Uterine smooth muscle cell (primary cell): ENCODE data around the gene HSPB9. TPM values are rescaled to one million over a fixed set of nuclear protein-coding genes. Genes with fewer than 3 reads are reported as not detected.

ENCODE experiments used
- total RNA-seq: library from RNA; depleted of rRNA; stranded (reverse); fragments of >200 nt; gene quantifications from 2 replicates; pipeline ENCODE4 v1.2.3, GENCODE V29; 2014

HSPB9 gene, protein sequence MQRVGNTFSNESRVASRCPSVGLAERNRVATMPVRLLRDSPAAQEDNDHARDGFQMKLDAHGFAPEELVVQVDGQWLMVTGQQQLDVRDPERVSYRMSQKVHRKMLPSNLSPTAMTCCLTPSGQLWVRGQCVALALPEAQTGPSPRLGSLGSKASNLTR
- not detected in 2 replicates for total RNA-seq

DNA sequence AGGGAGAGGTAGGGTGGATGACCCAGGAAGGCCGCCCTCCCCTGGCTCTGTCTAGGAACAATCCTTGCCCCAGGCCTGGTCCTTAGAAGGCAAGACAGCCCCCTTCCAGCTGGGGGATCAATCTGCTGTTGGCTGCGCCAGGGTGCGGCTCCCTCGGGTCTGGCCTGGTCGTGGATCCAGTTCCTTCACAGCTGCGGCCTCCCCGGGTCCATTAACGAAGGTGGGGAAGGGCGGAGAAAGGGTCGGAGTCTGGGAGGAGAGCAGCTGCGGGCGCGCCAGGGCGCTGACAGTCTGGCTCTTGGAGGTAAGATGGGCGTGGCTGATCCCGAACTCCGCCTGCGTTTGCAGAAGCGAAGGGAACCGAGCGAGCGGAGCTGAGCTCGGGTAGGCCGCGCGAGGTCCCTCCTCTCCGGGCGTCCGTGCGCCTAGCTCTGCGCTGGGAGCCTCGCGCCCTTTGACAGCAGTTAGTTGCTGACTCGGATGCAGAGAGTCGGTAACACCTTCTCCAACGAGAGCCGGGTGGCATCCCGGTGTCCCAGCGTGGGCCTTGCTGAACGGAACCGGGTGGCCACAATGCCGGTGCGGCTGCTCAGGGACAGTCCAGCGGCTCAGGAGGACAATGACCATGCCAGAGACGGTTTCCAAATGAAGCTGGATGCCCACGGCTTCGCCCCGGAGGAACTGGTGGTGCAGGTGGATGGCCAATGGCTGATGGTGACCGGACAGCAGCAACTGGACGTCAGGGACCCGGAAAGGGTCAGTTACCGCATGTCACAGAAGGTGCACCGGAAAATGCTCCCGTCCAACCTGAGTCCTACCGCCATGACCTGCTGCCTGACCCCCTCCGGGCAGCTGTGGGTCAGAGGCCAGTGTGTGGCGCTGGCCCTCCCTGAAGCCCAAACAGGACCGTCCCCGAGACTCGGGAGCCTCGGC, at the start of gene HSPB9:
TSS of gene HSPB9 (plus strand) at position 434 of the 933 bp plus-strand sequence. CDS start at position 481, 47 bp downstream.

DNA sequence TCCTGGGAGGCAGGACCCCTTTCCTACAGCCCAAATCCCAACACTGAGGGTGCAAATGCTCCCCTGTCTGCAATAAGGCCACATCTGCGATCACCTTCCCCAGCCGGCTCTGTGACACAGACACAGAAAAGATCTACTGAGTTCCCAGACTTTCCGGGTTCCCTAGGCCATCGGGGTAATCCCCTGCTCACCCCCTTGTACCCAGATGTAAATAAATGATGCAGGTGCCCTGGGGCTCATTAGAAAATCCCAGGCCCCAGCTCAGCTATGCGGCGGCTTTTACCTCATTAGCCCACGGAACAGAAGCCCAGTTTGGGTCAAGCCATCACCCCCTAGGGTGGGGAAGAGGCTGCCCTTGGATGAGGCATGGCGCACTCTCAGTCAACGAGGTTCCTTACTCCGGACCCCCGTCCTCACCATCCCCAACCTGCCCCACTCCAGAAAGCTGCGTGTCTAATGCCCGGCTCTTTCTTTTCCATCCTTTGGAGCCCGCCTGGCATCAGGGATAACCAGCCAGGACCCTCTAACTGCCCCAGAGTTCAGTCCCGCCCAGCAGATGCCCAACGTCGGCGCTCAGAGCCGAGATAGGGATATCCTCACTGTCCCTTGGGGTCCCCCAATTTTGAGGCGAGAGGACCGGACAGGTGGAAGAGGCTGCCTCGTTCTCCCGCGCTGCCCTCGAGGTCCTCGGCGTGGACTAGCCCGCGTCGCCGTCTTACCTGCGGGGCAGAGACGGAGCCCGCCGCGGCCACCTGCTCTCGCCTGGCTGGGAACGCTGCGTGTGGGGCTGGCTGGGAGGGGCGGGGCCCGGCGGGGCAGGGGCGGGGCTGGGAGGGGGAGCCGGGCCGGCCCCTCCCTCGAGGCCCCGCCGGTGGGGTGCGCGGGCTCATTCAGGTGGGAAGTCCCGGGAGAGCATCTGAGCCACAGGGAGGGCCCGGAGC, 24.6 kb upstream of the HSPB9 start, which contains the start of gene ZNF385C:
TSS of gene ZNF385C (minus strand) at position 783 of the 941 bp plus-strand sequence. CDS start 35,417 bp downstream, outside the sequence.

DNA sequence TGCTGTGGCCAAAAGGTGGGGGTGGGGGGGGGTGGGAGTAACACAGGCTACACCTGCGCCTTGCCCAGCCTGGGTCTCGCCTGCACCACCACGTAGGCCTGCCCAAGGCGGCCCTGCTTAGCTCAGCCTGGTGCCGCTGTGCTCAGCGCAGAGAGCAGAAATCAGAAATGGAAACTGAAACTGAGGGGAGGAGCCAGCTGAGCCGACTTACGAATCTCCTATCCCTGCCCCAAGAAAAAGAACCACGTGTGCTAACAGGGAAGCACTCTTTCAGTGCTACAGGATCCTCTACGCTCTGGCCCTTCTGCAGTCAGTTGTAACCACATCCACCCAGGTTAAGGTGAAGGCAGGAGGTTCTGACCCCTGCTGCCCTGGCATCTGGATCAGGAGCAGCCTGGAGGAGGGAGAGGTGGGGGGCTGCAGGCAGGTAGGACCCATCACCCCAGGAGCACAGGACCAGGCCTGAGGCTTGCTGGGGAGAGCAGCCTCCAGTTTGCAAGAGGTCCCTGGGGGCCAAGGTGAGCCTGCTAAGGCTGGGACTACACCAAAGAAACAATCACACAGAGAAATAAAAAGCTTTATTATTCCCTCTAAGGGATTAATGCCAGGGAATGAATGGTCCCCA, 9.9 kb upstream of the HSPB9 start, which contains the start of gene DHX58:
TSS of gene DHX58 (minus strand) at position 163 of the 625 bp plus-strand sequence. CDS start 822 bp downstream, outside the sequence.

DNA sequence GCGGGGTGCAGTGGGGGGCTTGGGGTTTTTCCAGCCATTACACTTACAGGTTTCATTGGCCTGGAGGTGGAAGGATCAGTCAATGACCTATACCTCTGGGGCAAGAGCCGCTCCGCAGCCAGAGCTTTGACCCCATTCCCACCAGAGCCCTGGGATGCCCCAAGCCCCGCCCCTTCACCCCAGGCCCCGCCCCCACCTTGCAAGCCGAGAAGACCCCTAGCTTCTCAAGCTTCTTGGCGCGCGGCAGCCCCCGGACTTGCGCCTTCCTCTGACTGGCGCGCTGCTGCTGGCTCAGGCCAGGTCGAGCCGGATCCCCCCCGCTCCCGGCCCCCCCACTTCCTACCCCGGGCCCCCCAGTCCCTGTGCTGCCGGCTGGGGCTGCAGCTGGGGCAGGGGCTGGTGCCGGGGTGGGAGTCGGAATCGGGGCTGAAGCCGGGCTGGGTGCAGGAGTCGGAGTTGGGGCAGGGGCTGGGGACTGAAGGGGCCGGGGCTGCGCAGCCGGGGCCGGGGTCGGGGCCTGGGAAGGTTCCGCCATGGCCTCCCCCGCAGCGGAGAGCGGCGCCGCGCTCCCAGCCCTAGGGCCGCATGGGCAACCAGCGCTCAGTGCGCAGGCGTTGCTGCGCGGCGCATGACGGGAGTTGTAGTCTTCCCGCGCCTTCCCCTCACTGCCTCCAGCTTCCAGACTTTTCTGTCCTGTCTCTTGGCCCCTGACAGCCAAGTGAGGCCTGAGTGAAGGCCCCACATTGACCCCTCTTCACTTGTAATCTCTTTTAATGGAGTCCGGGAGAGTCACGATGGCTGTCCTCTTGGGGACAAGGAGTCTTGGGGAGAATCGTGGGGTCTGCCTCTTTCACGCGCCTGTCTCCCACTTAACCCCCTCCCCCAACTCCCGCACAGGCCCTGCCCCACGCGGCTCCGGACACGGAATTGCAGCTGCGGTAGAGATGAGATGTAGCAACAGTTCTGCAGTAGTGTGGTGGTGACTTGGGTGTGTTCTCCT, 1.5 kb upstream of the HSPB9 start, which contains the start of gene KAT2A:
TSS of gene KAT2A (minus strand) at position 598 of the 1,000 bp plus-strand sequence. CDS start at position 535, 63 bp downstream.

Other genes with a start within 250 kb of the HSPB9 start
- 334 and 491 TPM in 2 replicates for gene ACLY, start 203.9 kb upstream of the HSPB9 start, total RNA-seq
- gene ODAD4, start 192.2 kb upstream of the HSPB9 start, total RNA-seq: 0.50 and 1.3 TPM in 2 replicates
- 40.6 and 42.2 TPM in 2 replicates for gene CNP, start 156.0 kb upstream of the HSPB9 start, total RNA-seq
- gene DNAJC7, start 105.4 kb upstream of the HSPB9 start, total RNA-seq: 64.4 and 91.4 TPM in 2 replicates
- 17.3 and 19.7 TPM in 2 replicates for gene NKIRAS2, start 102.7 kb upstream of the HSPB9 start, total RNA-seq
- gene C17orf113, start 72.2 kb upstream of the HSPB9 start, total RNA-seq: 0.22 and 0.37 TPM in 2 replicates
- not detected in 2 replicates for gene ZNF385C, start 24.3 kb upstream of the HSPB9 start, total RNA-seq
- gene DHX58, start 10.1 kb upstream of the HSPB9 start, total RNA-seq: 10.3 and 17.4 TPM in 2 replicates
- 8.7 and 10.7 TPM in 2 replicates for gene KAT2A, start 1.4 kb upstream of the HSPB9 start, total RNA-seq
- 46.0 and 62.3 TPM in 2 replicates for gene RAB5C, start 32.2 kb downstream of the HSPB9 start, total RNA-seq
- gene KCNH4, start 58.3 kb downstream of the HSPB9 start, total RNA-seq: not detected in 2 replicates
- not detected in 2 replicates for gene HCRT, start 62.6 kb downstream of the HSPB9 start, total RNA-seq
- 13.3 and 16.5 TPM in 2 replicates for gene GHDC, start 71.7 kb downstream of the HSPB9 start, total RNA-seq
- gene STAT5B, start 153.6 kb downstream of the HSPB9 start, total RNA-seq: 27.8 and 31.9 TPM in 2 replicates
- 8.1 and 14.7 TPM in 2 replicates for gene STAT5A, start 165.7 kb downstream of the HSPB9 start, total RNA-seq